Activated CD4-positive, alpha-beta T cell treated with anti-CD3 and anti-CD28 coated beads for 48 hours (primary cell): Measurements from ENCODE around the gene PPEF2.

Experiments used
- DNase-seq: peaks from one replicate; pipeline ENCODE4 v3.0.0-alpha.2; 2020

The PPEF2 gene

DNA sequence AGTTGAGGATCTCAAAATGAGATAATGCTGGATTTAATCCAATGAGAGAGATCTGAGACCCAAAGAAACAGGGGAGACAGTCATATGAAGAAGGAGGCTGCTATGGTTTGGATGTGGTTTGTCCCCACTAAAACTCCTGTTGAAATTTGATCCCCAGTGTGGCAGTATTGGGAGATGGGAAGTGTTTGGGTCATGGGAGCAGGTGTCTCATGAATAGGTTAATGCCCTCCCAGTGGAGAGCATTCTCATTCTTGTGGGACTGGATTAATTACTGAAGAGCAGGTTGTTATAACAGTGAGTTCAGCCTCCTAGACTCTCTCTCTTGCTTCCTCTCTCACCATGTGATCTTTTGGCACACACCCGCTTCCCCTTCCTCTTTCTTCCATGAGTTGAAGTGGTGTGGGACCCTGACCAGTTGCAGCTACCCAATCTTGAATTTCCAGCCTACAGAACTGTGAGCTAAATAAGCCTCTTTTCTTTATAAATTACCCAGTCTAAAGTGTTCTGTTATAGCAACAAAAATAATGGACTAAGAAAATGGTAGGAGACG is 70.3 kb downstream of the PPEF2 start:
- DNase-seq, result no peak

DNA sequence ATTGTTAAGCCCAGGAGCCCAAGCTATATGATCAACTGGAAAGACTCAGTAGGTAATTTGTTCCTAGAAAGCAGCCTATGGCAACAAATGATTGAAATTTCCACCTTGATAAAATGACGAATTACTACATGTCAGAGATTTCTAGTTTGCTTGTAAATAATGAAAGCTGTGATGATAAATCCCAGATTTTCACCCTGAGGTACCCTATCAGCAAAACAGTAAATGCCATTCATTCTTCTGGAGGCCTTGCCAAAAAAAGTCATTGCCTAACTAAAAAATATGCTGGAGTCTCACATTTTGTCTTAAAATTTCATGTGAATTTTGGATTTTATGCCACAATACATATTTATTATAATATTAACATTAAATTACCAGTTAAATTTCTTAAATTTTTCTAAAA is 71.3 kb downstream of the PPEF2 start:
- DNase-seq, result no peak

DNA sequence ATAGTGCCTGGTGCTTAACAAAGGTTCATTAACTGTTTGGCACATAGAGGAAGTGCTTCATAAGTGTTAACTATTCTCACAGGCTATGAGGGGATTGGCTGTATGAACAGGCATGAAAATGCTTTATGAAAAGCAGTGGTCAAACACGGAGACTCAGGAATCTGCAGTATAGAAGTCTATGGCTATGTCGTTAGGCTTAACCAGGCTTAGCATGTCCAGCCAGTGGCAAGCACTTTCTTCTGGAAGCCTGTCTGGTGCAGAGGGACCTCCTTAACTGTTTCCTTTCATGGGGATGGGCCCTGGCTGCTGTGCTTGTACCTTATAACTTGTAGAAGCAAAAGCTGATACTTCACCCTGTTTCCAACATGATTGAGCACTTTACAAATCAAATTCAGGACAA is 78.4 kb downstream of the PPEF2 start:
- no peak for DNase-seq

DNA sequence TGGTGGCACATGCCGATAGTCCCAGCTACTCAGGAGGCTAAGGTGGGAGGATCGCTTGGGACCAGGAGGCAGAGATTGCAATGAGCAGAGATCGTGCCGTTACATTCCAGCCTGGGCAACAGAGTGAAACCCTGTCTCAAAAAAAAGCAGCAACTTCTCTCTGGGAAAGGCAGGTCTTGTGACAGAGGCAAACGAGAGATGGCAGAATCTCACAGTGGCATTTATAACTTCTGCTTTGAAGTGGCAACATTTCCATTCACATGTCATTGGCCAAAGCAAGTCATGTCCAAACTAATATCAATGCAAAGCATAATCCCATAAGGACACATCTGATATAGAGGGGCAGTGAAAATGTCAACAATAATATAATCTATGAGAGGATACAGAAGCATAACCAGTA is 79.8 kb downstream of the PPEF2 start:
- no peak for DNase-seq

DNA sequence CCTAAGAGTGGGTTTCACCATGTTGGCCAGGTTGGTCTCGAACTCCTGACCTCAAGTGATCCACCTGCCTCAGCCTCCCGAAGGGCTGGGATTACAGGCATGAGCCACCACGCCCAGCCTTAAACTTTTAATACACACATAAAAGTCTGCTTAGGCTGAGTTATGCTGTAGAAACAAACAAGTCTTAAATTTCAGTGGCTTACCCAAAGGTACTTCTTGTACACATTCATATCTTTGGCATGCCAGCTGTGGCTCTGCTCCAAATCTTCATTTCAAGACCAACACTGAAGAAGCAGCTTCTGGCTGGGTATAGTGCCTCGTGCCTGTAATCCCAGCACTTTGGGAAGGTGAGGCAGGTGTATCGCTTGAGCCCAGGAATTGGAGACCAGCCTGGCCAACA is 80.3 kb downstream of the PPEF2 start:
- no peak for DNase-seq

DNA sequence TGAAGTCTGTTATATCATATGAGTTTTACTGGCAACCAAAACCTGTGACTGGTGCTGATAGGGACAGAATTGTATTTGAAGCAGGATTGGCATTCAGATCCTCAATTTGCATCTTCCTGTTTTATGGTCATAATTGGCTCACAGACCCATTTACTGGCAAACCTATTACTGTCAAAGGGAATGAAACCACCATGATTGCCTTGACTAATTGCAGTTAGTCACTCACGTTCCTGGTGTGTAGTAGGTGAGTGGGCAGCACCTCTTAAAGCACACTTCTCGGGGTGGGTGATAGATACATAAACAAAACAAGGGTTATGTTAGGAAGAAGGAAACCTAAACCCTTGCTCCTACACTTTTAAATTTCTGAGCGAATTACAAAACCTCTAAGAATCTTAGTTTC is 81.0 kb downstream of the PPEF2 start:
- DNase-seq, result no peak

DNA sequence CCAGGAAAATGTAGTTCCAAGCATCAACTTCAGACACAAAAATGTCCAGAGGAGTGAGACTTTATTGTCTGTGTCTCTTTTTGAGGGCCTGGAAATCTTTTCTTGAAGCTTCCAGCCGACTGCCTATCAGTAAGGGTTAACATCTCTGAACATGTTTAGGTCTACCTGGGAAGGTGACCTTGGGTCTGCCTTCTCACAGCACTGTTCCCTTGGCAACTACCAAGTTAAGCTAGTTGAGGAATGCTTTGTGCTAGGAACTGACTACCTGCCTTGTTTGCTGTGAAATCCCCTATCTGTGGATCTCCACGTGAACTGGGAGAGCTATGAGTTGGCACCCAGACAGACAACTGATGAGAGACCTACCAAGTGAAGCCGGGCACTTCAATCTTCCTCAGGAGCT is 81.6 kb downstream of the PPEF2 start:
- DNase-seq, result no peak

DNA sequence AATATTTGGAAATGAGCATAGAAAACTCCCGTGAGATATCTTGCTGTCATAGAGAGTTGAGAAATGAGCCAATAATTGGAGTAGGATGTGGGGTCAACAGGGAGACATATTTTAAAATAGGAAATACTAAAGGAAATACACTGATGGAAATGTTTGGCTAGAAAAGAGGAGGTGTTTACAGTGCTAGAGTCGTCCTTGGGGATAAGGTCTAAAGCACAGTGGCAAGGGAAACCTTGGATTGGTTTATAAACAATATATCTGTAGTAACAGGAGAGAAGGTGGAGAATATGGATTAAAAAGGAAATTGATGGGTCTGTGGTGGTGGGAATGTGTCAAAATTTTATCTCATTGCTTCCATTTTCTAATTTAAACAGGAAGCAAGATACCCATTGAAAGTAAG is 82.1 kb downstream of the PPEF2 start:
- DNase-seq, result no peak

DNA sequence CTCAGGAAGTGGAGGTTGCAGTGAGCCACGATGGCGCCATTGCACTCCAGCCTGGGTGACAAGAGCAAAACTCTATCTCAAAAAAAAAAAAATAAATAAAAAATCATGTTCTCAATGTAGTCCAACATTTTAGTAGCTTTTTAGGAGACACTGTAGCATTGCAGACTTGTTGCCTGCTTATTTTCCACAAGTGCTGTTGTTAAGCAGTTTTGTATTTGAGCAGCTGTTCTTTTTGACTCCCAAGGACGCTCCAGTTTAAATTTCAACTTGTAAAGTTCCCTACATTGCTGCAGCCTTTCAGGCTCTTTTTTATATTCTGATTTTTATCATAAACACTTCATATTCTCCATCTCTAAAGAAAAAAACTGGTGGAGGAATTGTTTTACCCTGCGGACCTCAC is 83.1 kb downstream of the PPEF2 start:
- DNase-seq, result no peak

DNA sequence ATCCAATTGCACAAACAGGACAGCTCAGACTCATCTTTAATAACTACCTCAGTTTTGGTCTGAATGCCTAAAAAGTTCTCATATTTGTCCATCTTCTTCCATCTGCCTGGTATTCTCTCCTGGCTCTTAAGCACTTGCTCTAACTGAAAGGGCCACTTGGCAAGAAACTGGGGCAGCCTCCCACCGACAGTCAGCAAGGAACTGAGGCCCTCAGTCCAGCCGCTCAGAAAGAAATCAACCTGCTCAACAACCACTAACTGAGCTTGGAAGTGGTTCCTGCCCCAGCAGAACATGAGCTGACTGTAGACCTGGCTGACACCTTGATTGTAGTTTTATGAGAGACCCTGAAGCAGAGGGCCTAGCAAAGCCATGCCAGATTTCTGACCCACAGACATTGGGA is 84.4 kb downstream of the PPEF2 start:
- DNase-seq, result no peak
